Measurements from ENCODE around the gene GNA14. TPM values are rescaled to one million over a fixed set of nuclear protein-coding genes. Genes with fewer than 3 reads are reported as not detected.
"Not testable (repeated sequence)": the region's sequence is repeated elsewhere in the genome, so short reads cannot be mapped to it uniquely, and the experiment has no call there.

The GNA14 gene
- total RNA-seq, 1 donor = 6.5 TPM

GRCh38 chr9:77640741-77641580 lies 7.2 kb downstream of the GNA14 start:
- DNase-seq (ENCODE audit: low read depth) = no peak
- no peak overlapping the region for H3K4me3 ChIP-seq (ENCODE audit: low read depth, low read length)
- TF ChIP-seq, protein P1, sequence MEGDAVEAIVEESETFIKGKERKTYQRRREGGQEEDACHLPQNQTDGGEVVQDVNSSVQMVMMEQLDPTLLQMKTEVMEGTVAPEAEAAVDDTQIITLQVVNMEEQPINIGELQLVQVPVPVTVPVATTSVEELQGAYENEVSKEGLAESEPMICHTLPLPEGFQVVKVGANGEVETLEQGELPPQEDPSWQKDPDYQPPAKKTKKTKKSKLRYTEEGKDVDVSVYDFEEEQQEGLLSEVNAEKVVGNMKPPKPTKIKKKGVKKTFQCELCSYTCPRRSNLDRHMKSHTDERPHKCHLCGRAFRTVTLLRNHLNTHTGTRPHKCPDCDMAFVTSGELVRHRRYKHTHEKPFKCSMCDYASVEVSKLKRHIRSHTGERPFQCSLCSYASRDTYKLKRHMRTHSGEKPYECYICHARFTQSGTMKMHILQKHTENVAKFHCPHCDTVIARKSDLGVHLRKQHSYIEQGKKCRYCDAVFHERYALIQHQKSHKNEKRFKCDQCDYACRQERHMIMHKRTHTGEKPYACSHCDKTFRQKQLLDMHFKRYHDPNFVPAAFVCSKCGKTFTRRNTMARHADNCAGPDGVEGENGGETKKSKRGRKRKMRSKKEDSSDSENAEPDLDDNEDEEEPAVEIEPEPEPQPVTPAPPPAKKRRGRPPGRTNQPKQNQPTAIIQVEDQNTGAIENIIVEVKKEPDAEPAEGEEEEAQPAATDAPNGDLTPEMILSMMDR (IDR thresholded peaks at IDR 0.05; ENCODE audit: insufficient read depth, low read depth, low read length) = no peak

DNA sequence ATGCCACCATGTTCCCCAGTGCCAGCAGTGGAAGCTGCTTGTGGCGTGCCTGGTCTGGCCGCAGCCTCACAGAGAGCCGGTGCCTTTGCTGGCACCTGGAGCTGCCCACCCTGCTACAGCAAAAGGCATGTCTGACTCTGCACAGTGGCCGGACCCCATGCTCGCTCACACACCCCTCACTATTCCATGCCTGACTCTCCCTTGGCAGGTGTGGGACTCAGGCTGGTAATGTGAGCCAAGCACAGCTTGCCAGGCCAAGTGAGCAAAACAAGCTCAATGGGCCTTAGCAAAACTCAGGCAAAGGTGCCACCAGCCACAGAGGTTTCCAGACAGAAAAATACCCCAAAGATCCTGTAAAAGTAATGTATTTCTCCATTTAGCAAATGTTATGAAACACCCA lies 15.5 kb downstream of the GNA14 start:
- DNase-seq (ENCODE audit: low read depth) = no peak
- H3K4me3 ChIP-seq (ENCODE audit: low read depth, low read length) = no peak overlapping the region
- TF ChIP-seq, protein P1 (IDR thresholded peaks at IDR 0.05; ENCODE audit: insufficient read depth, low read depth, low read length) = no peak

GRCh38 chr9:77628864-77629263 lies 19.3 kb downstream of the GNA14 start:
- not testable (repeated sequence) for DNase-seq (ENCODE audit: low read depth); H3K4me3 ChIP-seq (ENCODE audit: low read depth, low read length)

DNA sequence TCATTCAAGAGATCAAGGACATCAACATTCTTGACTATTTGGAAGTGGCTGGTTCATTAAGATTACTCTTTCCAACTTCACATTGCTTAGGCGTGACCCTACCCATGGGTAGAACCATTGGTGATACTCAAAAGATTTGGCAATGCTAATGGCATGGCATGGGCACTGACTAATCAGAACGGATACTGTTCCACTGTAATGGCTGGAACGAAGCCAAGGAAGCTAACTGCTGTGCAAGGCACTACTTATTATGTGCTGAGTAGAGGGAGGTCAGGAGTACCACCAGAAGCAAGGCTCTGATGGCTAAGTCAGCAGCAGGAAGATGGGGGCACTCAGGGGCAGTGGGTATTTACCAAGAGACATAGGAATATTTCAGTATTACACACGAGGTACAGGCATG lies 31.9 kb downstream of the GNA14 start:
- H3K4me3 ChIP-seq (ENCODE audit: low read depth, low read length) = no peak overlapping the region
- no peak for DNase-seq (ENCODE audit: low read depth)
- TF ChIP-seq, protein P1 (IDR thresholded peaks at IDR 0.05; ENCODE audit: insufficient read depth, low read depth, low read length) = no peak

- H3K4me3 ChIP-seq (ENCODE audit: low read depth, low read length) = no peak overlapping the region
- TF ChIP-seq, protein P1 (IDR thresholded peaks at IDR 0.05; ENCODE audit: insufficient read depth, low read depth, low read length) = no peak
- no peak for DNase-seq (ENCODE audit: low read depth)
These were observed 33.5 kb downstream of the GNA14 start for GRCh38 chr9:77614645-77615044.

DNA sequence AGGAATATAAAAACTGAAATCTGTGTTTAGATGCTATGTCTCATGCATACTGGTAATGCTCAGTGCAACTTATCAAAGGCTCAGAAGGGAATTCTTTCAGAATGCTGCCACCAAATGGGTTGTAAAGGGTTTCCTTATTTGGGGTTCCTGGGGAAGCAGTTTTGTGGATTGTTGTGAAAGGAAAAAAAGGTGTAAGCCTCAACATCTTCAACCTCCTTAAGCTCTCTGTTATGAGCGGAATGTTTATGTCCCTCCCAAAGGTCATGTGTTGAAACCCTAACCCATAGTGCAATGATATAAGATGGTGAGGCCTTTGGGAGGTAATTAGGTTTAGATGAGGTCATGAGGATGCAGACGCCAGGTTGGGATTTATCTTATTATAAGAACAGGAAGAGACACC lies 41.6 kb downstream of the GNA14 start:
- DNase-seq (ENCODE audit: low read depth) = no peak
- TF ChIP-seq, protein P1 (IDR thresholded peaks at IDR 0.05; ENCODE audit: insufficient read depth, low read depth, low read length) = no peak
- no peak overlapping the region for H3K4me3 ChIP-seq (ENCODE audit: low read depth, low read length)

DNA sequence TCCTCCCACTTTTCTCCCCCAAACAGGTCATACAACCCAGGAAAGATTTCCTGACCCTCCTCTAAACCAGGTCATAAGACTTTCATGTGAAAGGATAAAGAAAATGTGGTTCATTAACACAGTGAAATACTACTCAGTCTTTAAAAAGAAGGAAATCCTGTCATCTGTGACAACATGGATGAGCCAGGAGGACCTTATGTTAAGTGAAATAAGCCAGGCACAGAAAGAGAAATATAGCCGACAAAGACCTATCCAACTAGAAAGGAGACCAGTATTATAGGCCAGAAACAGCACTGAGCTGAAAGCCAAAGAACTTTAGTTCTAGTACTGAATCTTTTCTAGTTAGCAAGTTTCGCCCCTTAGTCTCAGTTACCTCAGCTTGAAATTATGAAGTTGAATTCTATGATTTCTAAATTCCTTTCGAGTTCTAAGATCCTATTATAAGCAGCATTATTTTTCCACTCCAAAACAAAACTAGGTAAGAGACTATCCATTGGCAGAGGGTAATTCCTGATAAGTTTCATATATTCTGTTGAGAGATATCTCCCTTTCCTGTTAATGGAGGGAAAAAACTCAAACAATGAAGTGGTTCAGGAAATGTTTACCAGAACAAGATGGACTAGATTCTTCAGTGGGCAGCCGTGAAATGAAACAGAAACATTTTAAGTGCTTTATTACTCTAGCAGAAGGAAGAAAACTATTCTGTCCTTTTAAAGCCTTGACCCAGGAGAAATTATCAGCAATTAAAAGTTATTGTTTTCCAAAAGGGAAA lies 42.5 kb downstream of the GNA14 start:
- no peak overlapping the region for H3K4me3 ChIP-seq (ENCODE audit: low read depth, low read length)
- TF ChIP-seq, protein P1 (IDR thresholded peaks at IDR 0.05; ENCODE audit: insufficient read depth, low read depth, low read length) = no peak
- DNase-seq (ENCODE audit: low read depth) = peak; percentile 19

All from fibroblast of villous mesenchyme (primary cell).